ENCODE results near the gene RHOG. TPM values are rescaled to one million over a fixed set of nuclear protein-coding genes. Genes with fewer than 3 reads are reported as not detected.

The RHOG gene
- total and polyA plus RNA-seq, 3 experiments from 2014 or later: 170 to 229 (median 175) TPM

GRCh38 chr11:3825473-3826154 is 15.1 kb downstream of the RHOG start:
- Histone ChIP-seq H3K9me3 (ENCODE audit: low read length) (no peaks in the 10 kb centered on the region), H3K36me3 (ENCODE audit: insufficient read depth, low read length) (peaks cover 21% of the 10 kb centered on the region), H3K27me3 (ENCODE audit: insufficient read depth, low read length, poor library complexity, severe bottlenecking) (no peaks in the 10 kb centered on the region), H3K27ac (ENCODE audit: low read depth, low read length) (no peak overlapping the region), H3K4me3 (ENCODE audit: low read length) (no peak overlapping the region), H3K4me1 (ENCODE audit: insufficient read depth, low read length) (peaks cover 28% of the 10 kb centered on the region)
- no peak overlapping the region for H3K4me3 Mint-ChIP-seq
- no peaks in the 10 kb centered on the region for H3K9me3 Mint-ChIP-seq
- CTCF ChIA-PET: interaction anchor here (0.6 to 3.3 kb wide), 10 partner anchors 9 to 247 kb away, joined by 3 to 63 read pairs (median 7); partner anchors contain the start of genes RHOG and STIM1
- no peak for DNase-seq
- peaks cover 0 to 51% (median 0%) of the 10 kb centered on the region in 3 donors for H3K36me3 Mint-ChIP-seq
- POLR2A ChIA-PET: interaction anchor here (0.6 to 1.9 kb wide), 2 partner anchors 15 to 29 kb away, joined by 3 to 16 read pairs; partner anchors contain the start of gene RHOG
- peak overlapping the region; percentile 63 to 92 (median 86) for H3K27ac Mint-ChIP-seq
- H3K4me1 Mint-ChIP-seq: peaks cover 31 to 56% (median 39%) of the 10 kb centered on the region in 3 donors
- no peaks in the 10 kb centered on the region for H3K27me3 Mint-ChIP-seq

GRCh38 chr11:3824714-3825472 is 15.9 kb downstream of the RHOG start:
- DNase-seq: peak; percentile 70 to 87 (median 74)
- ChIA-PET POLR2A (interaction anchor here (0.6 to 1.9 kb wide), 2 partner anchors 16 to 30 kb away, joined by 3 to 16 read pairs; partner anchors contain the start of gene RHOG), CTCF (interaction anchor here (0.6 to 3.3 kb wide), 9 partner anchors 10 to 248 kb away, joined by 3 to 63 read pairs (median 9); partner anchors contain the start of genes RHOG and STIM1)
- no peaks in the 10 kb centered on the region for H3K27me3 Mint-ChIP-seq
- H3K27ac Mint-ChIP-seq: peak overlapping the region; percentile 63 to 95 (median 90)
- H3K4me1 ChIP-seq (ENCODE audit: insufficient read depth, low read length): peaks cover 22% of the 10 kb centered on the region
- H3K9me3 Mint-ChIP-seq: no peaks in the 10 kb centered on the region
- peak overlapping the region in 2 of 7 donors; percentile 35 to 54 for H3K4me3 Mint-ChIP-seq
- peaks cover 25 to 51% (median 37%) of the 10 kb centered on the region in 3 donors for H3K4me1 Mint-ChIP-seq
- no peaks in the 10 kb centered on the region for H3K9me3 ChIP-seq (ENCODE audit: low read length)
- H3K27me3 ChIP-seq (ENCODE audit: insufficient read depth, low read length, poor library complexity, severe bottlenecking): no peaks in the 10 kb centered on the region
- no peak overlapping the region for H3K27ac ChIP-seq (ENCODE audit: low read depth, low read length)
- peaks cover 0 to 45% (median 0%) of the 10 kb centered on the region in 3 donors for H3K36me3 Mint-ChIP-seq
- H3K4me3 ChIP-seq (ENCODE audit: low read length): no peak overlapping the region
- H3K36me3 ChIP-seq (ENCODE audit: insufficient read depth, low read length): peaks cover 21% of the 10 kb centered on the region

- peaks cover 16% of the 10 kb centered on the region for H3K4me1 ChIP-seq (ENCODE audit: insufficient read depth, low read length)
- Mint-ChIP-seq H3K36me3 (peaks cover 0 to 39% (median under 1%) of the 10 kb centered on the region in 3 donors), H3K4me3 (peak overlapping the region in 1 of 7 donors; percentile 61), H3K9me3 (no peaks in the 10 kb centered on the region), H3K27me3 (no peaks in the 10 kb centered on the region), H3K4me1 (peaks cover 25 to 49% (median 37%) of the 10 kb centered on the region in 3 donors), H3K27ac (peak overlapping the region in 7 of 8 donors; percentile 78 to 95 (median 91))
- no peak overlapping the region for H3K4me3 ChIP-seq (ENCODE audit: low read length)
- H3K9me3 ChIP-seq (ENCODE audit: low read length): no peaks in the 10 kb centered on the region
- CTCF ChIA-PET: interaction anchor here (0.7 to 3.3 kb wide), 12 partner anchors 9 to 250 kb away, joined by 3 to 63 read pairs (median 8); partner anchors contain the start of genes PGAP2, RHOG and STIM1
- no peaks in the 10 kb centered on the region for H3K27me3 ChIP-seq (ENCODE audit: insufficient read depth, low read length, poor library complexity, severe bottlenecking)
- no peak for DNase-seq
- H3K27ac ChIP-seq (ENCODE audit: low read depth, low read length): no peak overlapping the region
- H3K36me3 ChIP-seq (ENCODE audit: insufficient read depth, low read length): peaks cover 21% of the 10 kb centered on the region
- POLR2A ChIA-PET: interaction anchor here (1.9 kb wide), 1 partner anchor 17 kb away, joined by 16 read pairs; the partner anchor contains the start of gene RHOG
Measured at GRCh38 chr11:3823762-3824506, 16.8 kb downstream of the RHOG start.

- CTCF ChIA-PET: interaction anchor here (0.6 to 2.5 kb wide), 10 partner anchors 10 to 250 kb away, joined by 3 to 15 read pairs (median 4); partner anchors contain the start of genes PGAP2, RHOG and STIM1
Measured at GRCh38 chr11:3823303-3823702, 17.5 kb downstream of the RHOG start.

GRCh38 chr11:3822312-3822711 is 18.4 kb downstream of the RHOG start:
- no peaks in the 10 kb centered on the region for H3K27me3 Mint-ChIP-seq

More at GRCh38 chr11:3823303-3823702, 17.5 kb downstream of the RHOG start:
- Mint-ChIP-seq H3K36me3 (peaks cover 0 to 36% (median 4%) of the 10 kb centered on the region in 3 donors), H3K27me3 (no peaks in the 10 kb centered on the region), H3K4me1 (peaks cover 25 to 46% (median 37%) of the 10 kb centered on the region in 3 donors), H3K9me3 (no peaks in the 10 kb centered on the region), H3K4me3 (no peak overlapping the region), H3K27ac (peak overlapping the region in 3 of 8 donors; percentile 6 to 72 (median 22))
- Histone ChIP-seq H3K27me3 (ENCODE audit: insufficient read depth, low read length, poor library complexity, severe bottlenecking) (no peaks in the 10 kb centered on the region), H3K36me3 (ENCODE audit: insufficient read depth, low read length) (peaks cover 21% of the 10 kb centered on the region), H3K9me3 (ENCODE audit: low read length) (no peaks in the 10 kb centered on the region), H3K4me1 (ENCODE audit: insufficient read depth, low read length) (peaks cover 16% of the 10 kb centered on the region), H3K27ac (ENCODE audit: low read depth, low read length) (no peak overlapping the region), H3K4me3 (ENCODE audit: low read length) (no peak overlapping the region)
- no peak for DNase-seq
- POLR2A ChIA-PET: no interaction called here

GRCh38 chr11:3820971-3821370 is 19.8 kb downstream of the RHOG start:
- POLR2A ChIA-PET: interaction anchor here (0.5 to 2.2 kb wide), 2 partner anchors 20 to 30 kb away, joined by 5 to 7 read pairs; partner anchors contain the start of gene RHOG

More at GRCh38 chr11:3822312-3822711, 18.4 kb downstream of the RHOG start:
- no peaks in the 10 kb centered on the region for H3K9me3 Mint-ChIP-seq
- no peak for DNase-seq
- Histone ChIP-seq H3K4me1 (ENCODE audit: insufficient read depth, low read length) (peaks cover 16% of the 10 kb centered on the region), H3K27me3 (ENCODE audit: insufficient read depth, low read length, poor library complexity, severe bottlenecking) (no peaks in the 10 kb centered on the region), H3K9me3 (ENCODE audit: low read length) (no peaks in the 10 kb centered on the region), H3K4me3 (ENCODE audit: low read length) (no peak overlapping the region), H3K27ac (ENCODE audit: low read depth, low read length) (no peak overlapping the region), H3K36me3 (ENCODE audit: insufficient read depth, low read length) (peaks cover 12% of the 10 kb centered on the region)
- peaks cover 25 to 37% (median 31%) of the 10 kb centered on the region in 3 donors for H3K4me1 Mint-ChIP-seq
- H3K36me3 Mint-ChIP-seq: peaks cover 0 to 26% (median 4%) of the 10 kb centered on the region in 3 donors
- ChIA-PET POLR2A (no interaction called here), CTCF (interaction anchor here (1.2 to 2.5 kb wide), 5 partner anchors 13 to 75 kb away, joined by 3 to 15 read pairs (median 7); partner anchors contain the start of genes PGAP2, RHOG and STIM1)
- no peak overlapping the region for H3K27ac Mint-ChIP-seq
- H3K4me3 Mint-ChIP-seq: no peak overlapping the region

More at GRCh38 chr11:3820971-3821370, 19.8 kb downstream of the RHOG start:
- Histone ChIP-seq H3K9me3 (ENCODE audit: low read length) (no peaks in the 10 kb centered on the region), H3K4me3 (ENCODE audit: low read length) (no peak overlapping the region), H3K27ac (ENCODE audit: low read depth, low read length) (no peak overlapping the region), H3K4me1 (ENCODE audit: insufficient read depth, low read length) (peaks cover 16% of the 10 kb centered on the region), H3K36me3 (ENCODE audit: insufficient read depth, low read length) (peaks cover under 1% of the 10 kb centered on the region), H3K27me3 (ENCODE audit: insufficient read depth, low read length, poor library complexity, severe bottlenecking) (no peaks in the 10 kb centered on the region)
- H3K27me3 Mint-ChIP-seq: no peaks in the 10 kb centered on the region
- H3K36me3 Mint-ChIP-seq: peaks cover 0 to 13% (median 4%) of the 10 kb centered on the region in 3 donors
- CTCF ChIA-PET: interaction anchor here (1.5 to 2.7 kb wide), 3 partner anchors 12 to 34 kb away, joined by 10 to 22 read pairs (median 20); partner anchors contain the start of genes PGAP2, RHOG and STIM1
- H3K27ac Mint-ChIP-seq: no peak overlapping the region
- no peak for DNase-seq
- H3K9me3 Mint-ChIP-seq: no peaks in the 10 kb centered on the region
- no peak overlapping the region for H3K4me3 Mint-ChIP-seq
- peaks cover 18 to 26% (median 20%) of the 10 kb centered on the region in 3 donors for H3K4me1 Mint-ChIP-seq
